Muscle of arm (tissue), 12 donors: ENCODE measurements around the gene FAM184A. TPM values are rescaled to one million over a fixed set of nuclear protein-coding genes. Genes with fewer than 3 reads are reported as not detected.

Experiments
- DNase-seq: peaks from one replicate; pipeline ENCODE4 v3.0.0-alpha.2; 2013
- polyA plus RNA-seq, 12 donors: library from polyadenylated mRNA; unstranded; fragments of 120-200 nt; gene quantifications; one replicate each; pipeline ENCODE4 v1.2.1, GENCODE V29; 2013; ENCODE audit not compliant: insufficient read length in 12 of 12

The FAM184A gene
- polyA plus RNA-seq, 12 donors: 7.5 to 16.1 (median 13.0) TPM; not detected in 1

DNA sequence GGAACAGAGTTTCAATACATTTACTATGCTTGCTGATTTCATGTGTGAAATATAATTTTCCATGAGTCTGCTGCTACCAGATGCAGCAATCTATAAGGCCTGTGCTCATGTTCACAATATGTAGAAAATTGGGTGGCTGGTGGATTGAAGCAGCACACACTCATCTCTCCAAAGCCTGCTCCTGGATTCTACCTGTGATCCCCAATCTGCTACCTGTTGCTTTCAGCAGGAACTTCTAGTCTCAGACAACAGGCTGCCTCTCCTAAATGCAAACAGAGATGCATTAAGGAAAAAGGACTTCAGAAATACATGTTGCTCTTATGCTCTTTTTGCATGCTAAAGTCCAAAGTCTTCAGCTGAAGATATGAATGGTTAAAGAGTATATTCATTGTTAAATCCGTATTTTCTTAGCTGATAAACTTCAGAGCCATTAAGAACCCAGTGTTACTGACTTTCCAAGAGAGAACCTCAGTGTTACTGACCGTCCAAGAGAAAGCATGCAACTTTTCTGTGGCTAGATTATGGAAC lies 112.6 kb downstream of the FAM184A start:
- no peak for DNase-seq

DNA sequence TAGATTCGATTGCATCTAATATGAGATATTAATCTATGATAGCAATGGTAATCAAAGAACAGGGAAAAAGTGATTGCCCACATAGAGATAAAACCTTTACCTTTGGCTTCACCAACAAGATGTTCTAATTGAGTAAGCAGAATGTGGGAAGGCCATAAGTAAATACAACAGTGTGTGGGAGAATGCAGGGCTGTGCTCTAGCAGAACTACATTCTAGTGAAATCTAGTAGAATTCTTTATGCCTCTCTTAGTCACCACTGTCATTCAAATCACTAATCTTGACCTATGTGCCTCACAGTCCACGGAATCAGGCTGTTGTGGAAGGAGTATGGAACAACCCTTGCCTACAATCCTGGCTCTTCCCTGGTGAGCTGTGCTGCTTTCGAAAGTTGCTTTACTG lies 113.1 kb downstream of the FAM184A start:
- no peak for DNase-seq

DNA sequence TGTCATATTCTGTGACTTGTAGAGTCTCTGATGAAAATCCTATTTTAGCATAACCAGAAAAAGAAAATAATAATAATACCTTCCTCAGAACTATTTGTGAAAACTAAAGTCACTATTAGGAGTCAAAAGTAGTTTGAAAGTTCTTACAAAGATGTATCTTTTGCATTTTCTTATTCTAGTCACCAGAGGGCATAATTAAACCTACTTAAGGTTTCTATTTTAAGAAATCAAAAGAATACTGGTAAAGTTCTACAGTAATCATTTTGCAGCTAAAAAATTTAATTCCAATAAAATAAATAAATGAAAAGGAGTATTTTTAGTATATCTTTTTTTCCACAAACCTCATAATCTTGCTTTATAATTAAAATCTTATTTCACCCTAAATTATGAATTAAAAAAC lies 115.5 kb downstream of the FAM184A start:
- no peak for DNase-seq

DNA sequence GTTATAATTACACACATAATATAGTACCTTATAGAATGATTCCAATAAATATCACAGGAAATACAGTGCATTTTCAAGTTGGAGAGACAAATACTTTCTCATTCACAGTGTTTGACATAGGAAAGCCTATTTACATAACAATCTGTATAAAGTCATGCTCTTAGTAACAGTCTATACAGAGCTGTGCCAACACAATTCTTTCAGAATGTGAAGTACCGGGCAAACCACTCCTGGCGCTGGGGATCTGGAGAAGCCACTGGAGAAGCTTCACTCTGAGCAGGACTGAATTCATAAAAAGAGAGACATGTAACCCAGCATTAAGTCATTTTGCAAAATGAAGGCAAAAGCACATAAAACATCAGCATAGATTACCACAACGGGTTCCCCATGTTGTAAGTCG lies 118.6 kb downstream of the FAM184A start:
- DNase-seq: no peak

DNA sequence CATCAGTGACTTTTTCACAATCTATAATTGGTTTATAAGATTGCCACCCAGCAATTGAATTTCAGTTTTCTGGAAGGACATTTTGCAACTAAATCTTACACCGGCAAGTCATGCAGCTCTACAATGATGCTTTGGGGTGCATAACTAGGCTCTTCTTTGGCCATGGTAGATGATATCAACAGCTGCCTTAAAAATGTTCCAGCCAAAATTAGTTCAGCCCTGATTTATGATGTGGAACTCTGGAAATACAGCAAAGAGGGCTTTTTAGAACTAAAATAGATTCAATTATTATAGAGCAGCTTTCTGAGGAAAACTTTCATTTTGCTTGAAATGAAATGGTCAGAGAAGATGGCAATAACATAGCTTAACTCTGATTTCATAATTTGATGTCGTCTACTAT lies 125.1 kb downstream of the FAM184A start:
- DNase-seq: peak; percentile 14

DNA sequence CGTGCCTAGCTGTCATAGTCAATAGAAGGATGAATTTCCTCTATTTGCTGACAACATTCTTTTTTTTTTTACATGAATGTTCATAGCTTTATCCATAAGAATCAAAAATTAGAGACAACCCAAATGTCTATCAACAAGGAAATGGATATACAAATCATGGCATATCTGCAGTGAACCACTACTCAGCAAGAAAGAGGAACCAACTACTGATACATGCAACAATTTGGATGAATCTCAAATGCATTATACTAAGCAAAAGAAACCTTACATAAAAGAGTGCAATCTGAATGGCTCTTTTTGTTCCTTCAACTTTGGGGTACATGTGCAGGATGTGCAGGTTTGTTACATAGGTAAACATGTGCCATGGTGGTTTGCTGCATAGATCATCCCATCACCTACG lies 125.8 kb downstream of the FAM184A start:
- no peak for DNase-seq

DNA sequence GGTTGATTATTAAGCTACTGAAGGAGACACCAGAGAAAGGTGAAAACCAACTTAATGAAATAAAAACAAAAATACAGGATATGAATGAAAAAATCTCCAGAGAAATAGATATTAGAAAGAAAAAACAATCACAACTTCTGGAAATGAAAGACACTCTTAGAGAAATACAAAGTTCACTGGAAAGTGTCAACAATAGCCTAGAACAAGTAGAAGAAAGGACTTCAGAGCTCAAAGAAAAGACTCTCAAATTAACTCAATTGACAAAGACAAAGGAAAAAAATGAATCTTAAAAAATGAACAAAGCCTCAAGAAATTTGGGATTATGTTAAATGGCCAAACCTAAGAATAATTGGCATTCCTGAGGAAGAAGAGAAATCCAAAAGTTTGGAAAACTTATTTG lies 133.2 kb downstream of the FAM184A start:
- DNase-seq: no peak

DNA sequence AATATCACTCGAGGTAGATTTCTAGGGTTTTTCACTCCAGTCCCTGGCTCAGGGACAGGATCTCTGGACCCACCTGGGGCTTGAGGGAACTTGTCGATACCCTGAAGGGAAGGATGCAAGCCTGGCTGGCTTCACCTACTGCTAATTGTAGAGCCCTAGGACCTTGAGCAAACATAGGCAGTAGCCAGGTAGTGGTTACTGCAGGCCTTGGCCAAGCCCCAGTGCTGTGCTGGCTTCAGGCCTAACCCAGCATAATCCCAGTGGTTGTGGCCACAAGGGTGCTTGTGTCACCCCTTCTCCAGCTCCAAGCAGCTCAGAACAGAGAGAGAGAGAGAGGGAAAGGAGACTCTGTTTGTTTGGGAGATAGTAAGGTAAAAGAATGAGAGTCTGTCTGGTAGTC lies 137.7 kb downstream of the FAM184A start:
- no peak for DNase-seq

DNA sequence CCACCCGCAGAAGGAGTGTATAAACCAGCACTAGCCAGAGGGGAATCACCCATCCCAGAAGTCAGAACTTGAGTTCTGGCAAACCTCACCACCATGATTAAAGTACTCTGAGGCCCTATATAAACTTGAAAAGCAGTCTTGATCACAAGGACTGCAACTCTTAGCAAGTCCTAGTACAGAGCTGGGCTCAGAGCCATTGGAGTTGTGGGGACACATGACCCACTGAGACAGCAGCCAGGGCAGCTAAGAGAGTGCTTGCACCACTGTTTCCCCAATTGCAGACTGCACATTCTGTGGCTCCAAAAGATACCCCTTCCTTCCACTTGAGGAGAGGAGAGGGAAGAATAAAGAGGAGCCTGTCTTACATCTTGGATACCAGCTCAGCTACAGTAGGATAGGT lies 138.8 kb downstream of the FAM184A start:
- no peak for DNase-seq

DNA sequence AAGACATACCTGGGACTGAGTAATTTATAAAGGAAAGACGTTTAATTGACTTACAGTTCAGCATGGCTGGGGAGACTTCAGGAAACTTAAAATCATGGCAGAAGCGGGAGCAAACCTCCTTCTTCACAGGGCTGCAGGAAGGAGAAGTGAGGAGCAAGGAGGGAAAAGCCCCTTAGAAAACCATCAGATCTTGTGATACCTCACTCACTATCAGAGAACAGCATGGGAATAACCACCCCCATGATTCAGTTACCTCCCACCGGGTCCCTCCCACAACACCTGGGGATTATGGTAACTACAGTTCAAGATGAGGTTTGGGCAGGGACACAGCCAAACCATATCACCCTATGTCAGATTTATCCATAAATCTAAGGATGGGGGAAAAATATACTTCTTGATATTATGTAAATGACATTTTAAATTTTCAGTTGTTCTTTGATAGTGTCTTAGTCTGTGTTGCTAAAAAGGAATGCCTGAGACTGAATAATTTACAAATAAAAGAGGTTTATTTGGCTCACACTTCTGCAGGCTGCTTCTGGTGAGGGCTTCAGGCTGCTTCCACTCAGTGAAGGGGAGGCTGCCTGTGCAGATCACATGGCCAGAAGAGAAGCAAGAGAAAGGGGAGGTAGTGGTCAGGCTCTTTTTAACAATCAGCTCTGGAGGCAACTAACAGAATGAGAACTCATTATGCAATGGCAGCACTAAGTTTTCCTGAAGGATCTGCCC lies 142.3 kb downstream of the FAM184A start:
- DNase-seq: no peak

DNA sequence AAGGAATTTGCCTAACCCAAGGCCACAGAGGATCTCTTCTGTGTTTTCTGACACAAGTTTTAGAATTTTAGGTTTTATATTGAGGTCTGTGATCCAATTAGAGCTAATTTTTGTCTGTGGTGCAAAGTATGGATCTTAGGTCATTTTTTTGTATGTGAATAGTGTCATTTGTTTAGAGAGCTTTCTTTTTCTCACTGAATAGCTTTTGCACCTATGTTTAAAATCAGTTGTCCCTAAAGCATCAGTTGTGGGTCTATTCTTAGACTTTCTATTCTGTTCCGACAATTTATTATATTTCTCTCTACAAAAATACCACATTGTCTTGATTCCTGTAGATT lies 143.2 kb downstream of the FAM184A start:
- no peak for DNase-seq

DNA sequence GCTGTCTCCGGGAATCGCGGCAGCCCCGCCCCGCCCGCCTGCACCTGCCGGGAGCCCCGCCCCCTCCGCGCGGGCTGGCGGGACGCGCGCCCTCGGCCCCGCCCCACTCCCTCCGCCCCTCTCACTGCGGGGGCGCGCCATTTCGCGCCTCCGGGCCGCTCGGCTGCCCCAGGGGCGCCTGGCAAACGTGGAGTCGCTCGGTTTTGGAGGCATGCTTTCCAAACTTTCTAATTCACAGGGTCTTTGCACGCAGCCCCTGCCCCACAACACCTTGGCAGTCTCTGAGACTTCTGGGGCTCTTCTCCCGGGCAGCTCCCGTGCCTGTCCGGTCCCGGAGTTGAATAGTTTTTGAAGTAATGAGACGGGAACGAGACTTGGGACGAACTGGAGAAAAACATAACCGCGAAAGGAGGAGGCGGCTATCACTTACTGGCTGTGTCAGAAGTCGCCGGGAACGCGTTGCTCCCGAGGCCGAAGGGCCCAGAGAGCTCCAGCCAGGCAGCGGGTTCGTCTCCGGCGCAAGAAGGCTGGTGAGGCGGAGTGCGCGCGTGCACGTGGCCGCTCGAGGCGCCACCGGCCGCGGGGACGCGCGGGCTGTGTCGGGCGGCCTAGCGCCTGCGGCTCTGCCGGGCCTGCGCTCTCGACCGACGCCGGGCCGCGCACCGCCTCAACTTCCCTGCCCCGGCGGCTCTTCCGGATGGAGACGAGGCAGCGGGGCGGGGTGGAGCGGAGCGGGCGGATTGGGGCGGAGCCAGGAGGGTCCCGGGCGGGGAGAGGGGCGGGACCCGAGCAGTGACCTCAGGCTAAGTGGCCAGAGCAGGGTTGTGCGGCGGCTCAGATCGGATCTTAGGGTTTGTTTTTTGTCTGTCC lies 143.8 kb downstream of the FAM184A start, which contains the start of gene MCM9:
TSS of gene MCM9 (minus strand) at position 699 of the 870 bp plus-strand sequence. CDS start 3,436 bp downstream, outside the sequence.
- DNase-seq: peak; percentile 93

DNA sequence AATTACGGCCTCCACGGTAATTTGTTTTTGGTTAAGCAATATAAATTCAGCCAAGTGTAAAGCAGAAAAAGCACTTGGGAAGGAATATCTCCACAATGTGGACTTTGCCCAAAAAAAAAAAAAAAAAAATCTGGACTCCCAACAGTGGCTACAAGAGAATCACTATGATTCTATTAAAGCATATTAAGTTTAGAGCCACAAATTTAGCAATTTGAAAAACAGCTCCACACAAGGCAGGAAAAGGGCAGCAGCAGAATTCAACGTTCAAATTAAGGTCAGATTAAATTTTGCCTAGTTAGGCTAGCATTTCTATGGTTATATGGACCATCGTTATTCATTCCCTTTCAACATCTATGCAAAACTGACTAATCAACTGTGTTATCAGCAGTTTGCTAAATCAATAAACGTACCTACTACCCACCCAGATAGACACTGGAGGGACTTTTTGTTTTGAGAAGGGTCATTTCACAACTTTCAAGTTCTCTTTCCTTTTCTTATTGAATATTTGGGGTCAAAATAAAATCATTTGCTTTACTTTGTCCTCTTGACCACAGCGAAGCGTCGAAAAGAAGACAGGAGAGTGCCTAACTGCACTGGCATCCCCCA lies 144.5 kb downstream of the FAM184A start:
- DNase-seq: no peak

DNA sequence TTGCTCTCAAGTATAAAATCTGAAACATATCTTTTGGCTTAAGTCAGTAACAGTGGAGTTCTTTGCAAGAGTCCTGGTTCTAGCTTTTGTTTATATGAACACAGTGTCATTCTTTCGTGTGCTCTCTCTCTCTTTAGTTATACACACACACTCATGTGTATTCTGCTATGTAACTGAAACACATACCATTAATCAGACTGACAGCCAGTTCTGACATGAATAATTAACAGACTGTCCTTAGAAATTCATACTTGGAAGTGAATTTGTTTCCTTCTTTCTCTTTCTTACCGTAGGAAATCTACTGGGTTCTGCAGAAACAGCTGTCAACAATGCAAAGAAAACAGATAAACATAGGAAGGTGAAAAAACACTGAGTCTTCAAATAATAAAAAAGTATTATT lies 146.0 kb downstream of the FAM184A start:
- DNase-seq: no peak

DNA sequence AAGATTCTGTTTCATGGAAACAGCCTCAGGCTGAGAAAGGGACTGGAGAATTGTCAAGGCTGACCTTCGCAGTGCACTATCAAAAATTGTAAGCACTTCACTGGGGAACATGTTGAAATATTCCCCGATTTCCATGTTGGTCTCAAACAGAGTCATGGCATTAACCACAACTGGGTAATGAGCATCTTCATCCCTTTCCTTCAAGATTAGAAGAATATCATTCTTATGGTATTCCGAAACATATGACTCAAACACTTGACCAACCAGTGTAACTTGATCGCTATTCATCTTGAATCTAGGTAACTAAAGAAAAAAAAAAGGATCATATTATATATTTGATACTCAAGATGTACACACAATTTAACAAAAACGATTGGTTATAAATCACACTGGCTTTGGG lies 147.0 kb downstream of the FAM184A start:
- DNase-seq: no peak

DNA sequence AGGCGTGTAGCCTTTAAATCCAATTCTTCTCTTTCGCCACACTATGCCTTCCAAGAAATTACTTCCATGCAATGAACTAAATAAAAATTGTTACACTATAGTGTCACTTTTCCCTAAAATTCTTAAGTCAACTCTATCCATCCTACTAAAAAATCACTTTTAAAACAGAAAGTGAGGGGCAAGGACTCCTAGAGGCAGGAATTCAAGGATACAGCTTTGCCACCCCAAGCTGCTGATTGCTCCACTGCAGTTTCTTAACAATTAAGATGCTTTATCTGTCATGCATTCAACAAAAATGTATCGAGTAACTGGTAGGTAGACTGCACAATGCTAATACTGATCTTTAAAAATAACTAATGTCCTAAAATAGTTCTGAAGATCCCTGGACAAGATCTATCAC lies 147.8 kb downstream of the FAM184A start:
- DNase-seq: no peak

DNA sequence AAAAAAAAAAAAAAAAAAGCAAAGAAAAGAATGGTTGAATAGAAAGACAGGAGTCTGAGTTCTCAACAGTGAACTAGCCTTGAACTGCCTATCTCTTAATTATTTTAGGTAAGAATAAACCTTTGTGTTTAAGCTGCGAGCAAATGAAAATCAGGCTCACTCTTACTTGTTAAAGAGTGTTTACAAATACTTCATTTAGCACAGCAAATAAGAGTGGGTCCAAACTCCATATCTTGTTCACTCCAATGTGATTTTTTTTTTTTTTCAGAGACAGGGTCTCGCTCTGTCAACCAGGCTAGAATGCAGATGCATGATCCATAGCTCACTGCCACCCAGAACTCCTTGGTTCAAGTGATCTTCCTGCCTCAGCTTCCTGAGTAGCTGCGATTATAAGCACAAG lies 155.4 kb downstream of the FAM184A start:
- no peak for DNase-seq

DNA sequence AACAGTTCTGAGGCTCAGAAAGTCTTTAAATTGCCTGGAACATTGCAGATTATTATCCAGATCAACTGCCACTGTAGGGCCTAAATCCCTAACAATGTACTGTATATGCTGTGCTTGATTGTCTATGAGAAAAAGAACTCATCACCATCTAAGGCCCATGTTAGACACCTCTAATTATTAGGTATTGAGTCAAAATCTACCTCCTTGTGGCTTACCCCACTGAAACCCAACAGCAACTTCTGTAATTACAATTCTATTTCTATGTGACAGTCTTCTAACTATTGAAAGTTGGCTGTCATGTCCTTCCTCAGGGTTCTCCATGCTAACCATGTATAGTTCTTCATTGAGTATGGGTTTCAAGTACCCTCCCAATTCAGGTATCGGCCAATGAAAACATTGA lies 157.4 kb downstream of the FAM184A start:
- no peak for DNase-seq

DNA sequence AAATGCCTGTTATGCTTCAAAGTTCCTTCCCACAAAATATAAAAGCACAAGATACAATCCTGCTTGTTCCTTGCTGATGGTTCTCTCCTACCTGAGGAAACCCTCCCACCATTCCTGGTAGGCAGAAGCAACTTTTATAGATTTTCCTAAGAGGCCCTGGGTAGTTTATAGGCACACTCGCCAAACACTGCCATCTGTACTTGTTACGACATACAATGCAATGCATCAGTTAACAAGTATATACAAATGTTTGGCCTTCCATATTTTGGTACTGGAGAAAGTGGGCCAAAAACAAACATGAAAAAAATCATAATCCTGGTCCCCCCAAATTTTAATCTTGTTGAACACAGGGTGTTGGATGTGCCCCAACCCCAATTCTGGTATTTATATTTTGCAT lies 160.1 kb downstream of the FAM184A start:
- no peak for DNase-seq

DNA sequence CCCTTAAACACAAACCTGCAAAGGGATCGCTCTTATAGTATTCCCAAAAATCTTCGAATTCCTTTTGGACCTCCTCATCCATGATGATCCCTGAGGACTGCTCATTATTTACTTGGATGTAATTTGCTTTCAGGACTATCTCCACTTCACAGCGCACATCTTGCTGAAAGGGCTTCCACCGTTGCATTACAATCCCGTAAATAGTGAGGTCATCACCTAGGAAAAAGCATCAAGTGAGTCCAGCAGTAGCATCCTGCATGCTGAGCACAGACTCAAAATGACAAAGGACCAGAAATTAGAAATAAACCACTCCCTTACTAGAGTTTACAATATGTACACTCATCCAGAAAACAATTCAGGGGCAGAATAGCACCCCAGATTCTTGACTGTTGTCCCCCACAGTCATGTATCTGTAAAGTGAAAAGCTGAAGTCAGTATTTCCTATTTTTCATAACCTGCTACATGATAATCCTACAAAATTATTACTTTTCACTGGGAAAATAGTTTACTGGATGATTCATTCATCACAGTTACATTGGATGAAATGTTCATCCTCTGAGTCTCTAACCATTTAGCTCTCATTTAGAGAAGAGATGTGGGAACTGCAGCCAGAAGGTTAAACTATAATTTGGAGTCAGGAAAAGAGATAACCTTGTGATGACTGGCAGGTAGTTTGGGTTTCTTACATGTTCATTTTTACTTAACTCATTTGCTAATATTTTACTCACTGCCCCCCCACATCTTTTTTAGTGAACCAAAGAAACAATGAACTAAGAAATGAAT lies 160.7 kb downstream of the FAM184A start:
- no peak for DNase-seq

DNA sequence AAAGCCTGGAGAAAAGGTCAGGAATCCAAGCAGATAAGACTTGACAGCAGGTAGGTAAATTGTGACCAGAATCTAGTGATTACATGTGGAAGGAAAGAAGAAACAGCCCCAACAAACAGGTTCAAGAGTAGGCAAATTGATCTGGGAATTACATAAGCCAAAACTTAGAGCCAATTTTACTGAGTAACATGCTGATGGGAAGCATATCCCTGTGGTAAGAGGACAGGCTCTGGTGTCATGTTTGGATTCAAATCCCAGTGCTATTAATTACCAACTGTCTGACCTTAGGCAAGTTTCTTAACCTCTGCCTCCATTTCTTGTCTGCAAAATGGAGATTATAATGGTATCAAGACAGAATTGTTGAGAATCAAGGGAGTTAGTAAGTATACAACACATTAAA lies 163.9 kb downstream of the FAM184A start:
- no peak for DNase-seq

DNA sequence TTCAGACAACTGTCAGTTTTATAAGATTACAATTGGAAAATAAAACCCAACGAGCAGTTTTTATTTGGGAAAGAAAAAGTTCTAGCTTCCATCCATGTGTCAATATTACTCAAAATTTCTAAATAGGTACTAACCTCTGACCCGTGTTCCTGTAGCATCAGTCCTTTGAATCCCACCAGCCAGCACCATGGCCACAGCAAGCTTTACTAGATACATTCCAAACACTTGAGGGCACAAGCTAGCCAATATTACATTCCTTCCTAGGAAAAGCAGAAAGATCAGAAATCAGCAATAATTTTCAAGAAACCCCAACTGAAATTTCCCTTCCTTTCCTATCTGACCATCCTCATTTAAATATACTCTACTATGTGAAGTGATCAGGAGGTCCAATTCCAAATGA lies 165.3 kb downstream of the FAM184A start:
- no peak for DNase-seq
